Smooth muscle cell of trachea (primary cell): Measurements from ENCODE around the gene WARS2. TPM values are rescaled to one million over a fixed set of nuclear protein-coding genes. Genes with fewer than 3 reads are reported as not detected.

Experiments used
- total RNA-seq: library from RNA; depleted of rRNA; stranded (reverse); fragments of >200 nt; gene quantifications from 2 replicates; pipeline ENCODE4 v1.2.1, GENCODE V29; 2014

WARS2 gene
- 18.9 and 27.0 TPM in 2 replicates for total RNA-seq

GRCh38 chr1:119140177-119141019, at the start of gene WARS2:
Gene WARS2 (minus strand): TSS chr1:119140653. CDS start chr1:119140644, 9 bp downstream.

GRCh38 chr1:118988186-118989005, 152.1 kb downstream of the WARS2 start, which contains the start of gene TBX15:
Gene TBX15 (minus strand): TSS chr1:118988343. CDS start chr1:118987795, 548 bp downstream.

Other genes starting within 250 kb of the WARS2 start
- under 0.01 TPM in 1 of 2 replicates, not detected in the other for gene TBX15, start 152.3 kb downstream of the WARS2 start, total RNA-seq
- gene HAO2, start 228.1 kb upstream of the WARS2 start, total RNA-seq = not detected in 2 replicates